Loucy (cell line): ENCODE results near the gene CHST1.

Source experiments
- CTCF ChIP-seq: fragments of 200-600 bp; sonication (generic); conservative IDR thresholded peaks from 2 replicates; pipeline ENCODE4 v1.5.1; 2014; ENCODE audit warnings: mild to moderate bottlenecking, antibody characterized with exemption, low read length
- EZH2phosphoT487 ChIP-seq: fragments of 200-600 bp; IDR thresholded peaks from 2 replicates; pipeline ENCODE4 v1.6.1; 2018; ENCODE audit warnings: antibody characterized with exemption, mild to moderate bottlenecking, moderate library complexity, borderline replicate concordance

- TF ChIP-seq CTCF (no peak), EZH2phosphoT487 (no peak)
These were observed 16.5 kb downstream of the CHST1 start for GRCh38 chr11:45648931-45649330.
